ENCODE measurements around the gene SYNE1.

Gene SYNE1

DNA sequence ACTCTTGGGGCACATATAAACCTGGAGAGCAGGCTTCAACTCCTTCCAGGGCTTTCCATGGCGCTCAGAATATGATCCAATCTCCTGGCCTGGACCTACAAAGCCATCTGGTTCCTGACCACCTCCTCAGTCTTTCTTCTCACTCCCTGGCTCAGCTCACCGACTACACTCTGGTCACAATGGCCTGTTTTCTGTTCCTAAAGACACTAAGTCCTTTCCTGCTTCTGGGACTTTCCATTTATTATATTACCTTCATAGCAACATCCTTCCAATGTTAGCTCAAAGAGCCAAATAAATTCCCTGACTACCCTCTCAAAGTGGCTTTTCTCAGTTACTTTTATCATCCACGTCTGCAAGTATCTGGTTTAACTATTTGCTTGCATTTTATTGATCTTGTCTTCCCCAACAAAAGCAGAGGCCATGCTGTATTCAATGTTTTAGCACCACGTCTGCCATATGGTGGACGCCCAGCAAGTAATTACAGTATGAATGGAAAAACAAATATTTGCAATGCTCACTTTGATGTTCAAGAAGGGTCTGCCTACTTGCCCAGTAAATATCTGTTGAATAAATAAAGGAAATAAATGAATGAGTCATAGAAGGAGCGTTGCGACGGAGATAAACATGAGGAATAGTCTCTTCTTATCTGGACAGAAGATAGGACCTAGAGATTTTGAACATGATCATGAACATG, 501.3 kb downstream of the SYNE1 start:
- no peak overlapping the region for H3K4me3 ChIP-seq (ENCODE audit: low read length)
- TF ChIP-seq, protein P1, sequence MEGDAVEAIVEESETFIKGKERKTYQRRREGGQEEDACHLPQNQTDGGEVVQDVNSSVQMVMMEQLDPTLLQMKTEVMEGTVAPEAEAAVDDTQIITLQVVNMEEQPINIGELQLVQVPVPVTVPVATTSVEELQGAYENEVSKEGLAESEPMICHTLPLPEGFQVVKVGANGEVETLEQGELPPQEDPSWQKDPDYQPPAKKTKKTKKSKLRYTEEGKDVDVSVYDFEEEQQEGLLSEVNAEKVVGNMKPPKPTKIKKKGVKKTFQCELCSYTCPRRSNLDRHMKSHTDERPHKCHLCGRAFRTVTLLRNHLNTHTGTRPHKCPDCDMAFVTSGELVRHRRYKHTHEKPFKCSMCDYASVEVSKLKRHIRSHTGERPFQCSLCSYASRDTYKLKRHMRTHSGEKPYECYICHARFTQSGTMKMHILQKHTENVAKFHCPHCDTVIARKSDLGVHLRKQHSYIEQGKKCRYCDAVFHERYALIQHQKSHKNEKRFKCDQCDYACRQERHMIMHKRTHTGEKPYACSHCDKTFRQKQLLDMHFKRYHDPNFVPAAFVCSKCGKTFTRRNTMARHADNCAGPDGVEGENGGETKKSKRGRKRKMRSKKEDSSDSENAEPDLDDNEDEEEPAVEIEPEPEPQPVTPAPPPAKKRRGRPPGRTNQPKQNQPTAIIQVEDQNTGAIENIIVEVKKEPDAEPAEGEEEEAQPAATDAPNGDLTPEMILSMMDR (conservative IDR thresholded peaks at IDR 0.05; ENCODE audit: low read depth, low read length) = no peak
- DNase-seq (ENCODE audit: low read depth) = no peak

DNA sequence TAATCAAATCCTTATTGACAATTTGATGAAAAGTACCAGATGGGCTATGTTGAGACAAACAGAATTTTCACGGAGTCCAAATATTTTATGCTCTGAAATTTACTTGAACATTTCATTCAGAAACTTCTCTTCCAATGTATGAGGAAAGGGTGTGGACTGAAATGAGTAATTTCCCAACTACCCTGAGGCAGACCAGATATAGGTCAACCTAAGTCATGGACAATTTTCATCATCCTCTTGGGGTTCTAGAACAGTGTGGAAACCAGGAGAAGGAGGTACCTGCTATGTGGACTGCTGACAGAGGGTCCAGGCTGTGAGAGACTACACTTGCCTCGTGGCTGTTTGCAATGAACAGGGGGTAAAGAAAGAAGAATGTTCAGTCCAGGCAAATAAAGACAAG, 506.7 kb downstream of the SYNE1 start:
- no peak overlapping the region for H3K4me3 ChIP-seq (ENCODE audit: low read length)
- DNase-seq (ENCODE audit: low read depth) = no peak
- TF ChIP-seq, protein P1 (conservative IDR thresholded peaks at IDR 0.05; ENCODE audit: low read depth, low read length) = no peak

DNA sequence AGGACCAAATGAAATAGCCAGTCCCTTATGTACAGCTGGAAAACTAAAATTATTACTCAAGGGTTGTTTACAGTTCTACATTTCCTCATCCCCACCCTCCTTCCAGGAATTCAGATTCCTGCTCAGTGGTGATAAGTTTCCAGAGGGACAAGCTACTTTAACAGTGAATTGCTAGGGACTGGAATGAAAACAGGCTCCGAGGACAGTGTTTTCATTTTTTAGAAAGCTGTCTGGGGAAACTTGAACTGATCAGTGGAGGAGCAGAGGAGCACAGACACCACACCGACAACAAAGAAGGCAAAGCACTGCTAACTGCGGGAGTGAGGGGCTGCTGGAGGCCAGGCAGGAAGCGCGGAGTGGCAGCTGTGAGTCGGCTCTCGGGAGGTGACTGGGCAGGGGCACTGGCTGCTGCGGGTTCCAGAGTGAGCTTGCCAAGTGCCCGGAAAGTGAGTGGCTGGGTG, 507.4 kb downstream of the SYNE1 start:
- H3K4me3 ChIP-seq (ENCODE audit: low read length) = no peak overlapping the region
- DNase-seq (ENCODE audit: low read depth) = no peak
- TF ChIP-seq, protein P1 (conservative IDR thresholded peaks at IDR 0.05; ENCODE audit: low read depth, low read length) = no peak

DNA sequence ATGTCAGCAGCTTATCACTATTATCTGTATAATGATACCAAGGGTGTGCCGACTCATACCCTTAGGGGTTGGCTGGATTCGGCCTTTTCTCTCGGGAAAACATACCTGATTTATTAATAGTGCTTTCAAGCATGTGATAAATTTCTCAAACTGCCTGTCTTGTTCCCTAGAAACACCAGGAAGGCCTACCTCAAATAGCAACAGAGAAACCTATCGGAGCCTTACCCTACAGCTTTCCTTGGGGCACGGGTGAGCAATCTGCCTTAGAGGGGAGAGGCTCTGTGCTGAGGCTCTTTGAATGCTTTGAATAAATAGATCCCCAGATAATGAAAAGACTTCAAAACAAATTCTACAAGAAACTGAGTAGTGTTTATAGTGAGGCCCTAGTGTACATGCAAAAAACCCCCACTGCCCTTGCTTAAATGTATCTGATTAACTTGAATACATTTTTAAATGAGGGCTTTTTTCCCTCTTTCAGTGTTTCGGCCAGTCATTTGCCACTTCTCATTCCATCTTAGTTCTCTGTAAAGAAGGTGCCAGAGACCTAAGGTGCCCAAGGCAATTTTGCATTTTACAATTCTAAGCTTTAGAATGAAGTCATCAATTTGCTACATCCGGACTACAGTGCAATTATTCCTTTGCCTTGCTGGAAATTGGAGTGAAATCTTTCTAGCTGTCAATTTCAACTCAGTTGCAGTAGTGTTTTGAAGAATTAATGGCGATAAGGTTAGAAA, 509.6 kb downstream of the SYNE1 start:
- no peak for DNase-seq (ENCODE audit: low read depth)
- no peak overlapping the region for H3K4me3 ChIP-seq (ENCODE audit: low read length)
- TF ChIP-seq, protein P1 (conservative IDR thresholded peaks at IDR 0.05; ENCODE audit: low read depth, low read length) = no peak

DNA sequence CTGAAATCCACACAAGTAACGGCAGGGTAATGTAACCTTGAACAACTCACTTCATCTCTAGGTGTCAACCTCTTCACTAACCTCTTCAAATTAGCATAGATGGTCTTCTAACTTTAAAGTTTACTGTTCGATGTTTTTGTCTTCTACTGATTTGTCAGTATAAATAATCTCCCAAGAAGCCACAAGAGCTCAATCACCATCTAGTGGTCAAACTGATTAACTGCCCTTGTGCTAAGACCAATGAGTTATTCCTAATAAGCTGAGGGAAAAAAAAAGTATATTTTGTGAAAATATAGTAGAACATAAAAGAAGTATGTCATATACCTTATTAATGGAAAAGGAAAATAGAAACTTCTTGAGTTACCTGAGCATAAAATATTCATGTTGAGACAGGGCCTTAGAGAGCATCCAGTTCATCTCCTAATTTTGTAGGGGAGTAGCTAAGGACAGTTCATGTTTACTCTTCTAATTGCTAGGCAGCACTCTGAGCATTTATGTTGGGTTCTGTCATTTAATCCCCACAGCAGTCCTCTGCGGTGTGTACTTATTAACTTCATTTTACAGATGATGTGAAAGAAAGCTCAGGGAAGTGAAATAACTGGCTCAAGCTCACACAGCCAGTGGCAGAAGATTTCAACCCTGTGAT, 512.6 kb downstream of the SYNE1 start:
- DNase-seq (ENCODE audit: low read depth) = no peak
- TF ChIP-seq, protein P1 (conservative IDR thresholded peaks at IDR 0.05; ENCODE audit: low read depth, low read length) = peak; percentile 84
- no peak overlapping the region for H3K4me3 ChIP-seq (ENCODE audit: low read length)

DNA sequence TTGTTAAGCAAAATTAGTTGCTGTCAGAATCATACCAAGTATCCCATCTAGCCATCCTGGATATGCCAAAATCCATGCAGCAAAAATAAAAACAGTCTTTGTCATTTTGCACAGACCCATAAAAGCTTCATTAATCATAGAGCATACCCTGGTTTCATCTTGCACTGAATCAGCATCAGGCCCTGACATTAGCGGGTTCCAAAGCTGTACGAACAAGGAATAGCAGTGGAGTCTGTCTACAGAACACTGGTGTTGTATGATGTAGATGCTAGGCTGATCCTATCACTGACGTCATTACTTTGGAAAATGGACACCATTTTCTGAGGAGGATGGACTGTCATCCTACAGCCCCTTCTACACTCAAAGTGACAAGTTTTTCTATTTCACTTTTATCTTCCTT, 514.1 kb downstream of the SYNE1 start:
- no peak overlapping the region for H3K4me3 ChIP-seq (ENCODE audit: low read length)
- TF ChIP-seq, protein P1 (conservative IDR thresholded peaks at IDR 0.05; ENCODE audit: low read depth, low read length) = no peak
- DNase-seq (ENCODE audit: low read depth) = no peak

Data from retinal pigment epithelial cell (primary cell).